OCI-LY3 (cell line): ENCODE measurements around the gene DNHD1.

Experiments used
- CTCF ChIP-seq: fragments of 200-600, 300-600 bp; sonication (generic); IDR thresholded peaks from 2 replicates; pipeline ENCODE4 v1.5.1; 2014; ENCODE audit warnings: antibody characterized with exemption, low read length, low read depth
- EZH2phosphoT487 ChIP-seq: fragments of 200-600 bp; shearing (Covaris generic); IDR thresholded peaks from 2 replicates; pipeline ENCODE4 v1.6.1; 2018; ENCODE audit warnings: antibody characterized with exemption, mixed run types, low read depth

DNA sequence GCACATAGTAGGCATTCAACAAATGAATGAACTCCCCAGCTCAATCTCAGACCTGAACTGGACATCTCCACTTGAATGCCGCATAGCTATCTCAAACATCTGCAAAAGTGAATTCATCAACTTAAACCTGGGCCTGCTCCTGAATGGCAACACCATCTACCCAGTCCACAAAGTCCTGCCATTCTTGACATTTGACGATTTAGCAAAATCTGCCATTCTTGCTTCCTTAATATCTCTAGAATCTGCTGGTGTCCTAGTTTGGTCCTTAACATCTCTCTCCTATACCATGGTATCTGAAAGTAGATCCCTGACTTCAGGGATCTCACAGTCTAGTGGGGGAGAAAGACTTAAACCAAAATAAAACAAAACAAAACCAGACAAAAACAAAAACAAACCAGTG, 43.9 kb upstream of the DNHD1 start:
- TF ChIP-seq CTCF (no peak), EZH2phosphoT487 (no peak)
